T-helper 2 cell (primary cell): ENCODE results near the gene C2.
"Not testable (repeated sequence)": the region's sequence is repeated elsewhere in the genome, so short reads cannot be mapped to it uniquely, and the experiment has no call there.

Source experiments
- DNase-seq, 5 experiments: peaks; one replicate each; pipeline versions ENCODE4 v3.0.0 to v3.0.0-alpha.2; 2012 to 2022

The C2 gene

DNA sequence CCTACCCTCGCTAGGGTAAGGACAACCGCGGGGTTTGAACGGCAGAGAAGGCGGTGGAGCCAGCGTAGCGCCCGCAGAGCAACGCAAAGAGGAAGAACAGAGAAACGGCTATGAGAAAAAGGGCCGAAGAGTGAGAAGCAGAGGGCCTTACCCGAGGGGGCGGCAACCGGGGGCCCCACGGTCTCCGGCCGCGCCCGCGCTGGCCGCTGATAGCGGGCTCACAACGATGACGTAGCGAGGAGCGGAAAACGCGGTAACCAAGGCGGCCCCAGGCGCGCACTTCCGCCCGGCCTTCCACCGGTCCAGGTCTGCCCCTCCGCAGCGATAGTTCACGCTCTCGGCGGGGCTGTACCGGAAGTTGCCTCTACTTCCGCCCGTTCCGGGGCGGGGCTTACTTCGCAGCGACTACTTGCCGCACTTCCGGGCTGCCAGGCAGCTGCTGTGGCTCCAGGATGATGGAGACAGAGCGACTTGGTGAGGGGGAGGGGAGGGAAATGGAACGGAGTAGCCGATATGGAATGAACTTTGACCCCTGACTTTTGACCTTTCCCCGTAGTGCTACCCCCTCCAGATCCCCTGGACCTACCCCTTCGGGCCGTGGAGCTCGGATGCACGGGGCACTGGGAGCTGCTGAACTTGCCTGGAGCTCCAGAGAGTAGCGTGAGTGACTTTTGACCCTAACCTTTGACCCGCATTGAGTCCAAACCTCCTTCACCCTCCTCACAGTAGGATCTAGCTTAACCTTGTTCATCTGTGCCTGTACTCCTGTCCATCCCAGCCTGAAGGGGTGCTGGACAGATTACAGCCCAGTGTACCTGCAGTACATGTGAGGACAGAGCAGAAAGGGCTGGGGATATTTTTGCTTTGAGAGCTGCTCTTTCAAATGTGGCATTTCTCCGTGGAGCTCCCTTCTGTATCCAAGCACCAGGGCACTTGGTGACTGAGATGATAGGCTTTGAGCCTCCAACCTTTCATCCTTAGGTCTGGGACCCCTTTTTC is 31.5 kb downstream of the C2 start, which contains the start of the genes NELFE and SKIC2:
TSS of gene NELFE (minus strand) at position 231 of the 999 bp plus-strand sequence. CDS start 525 bp downstream, outside the sequence.
TSS of gene SKIC2 (plus strand) at position 435 of the 999 bp plus-strand sequence. CDS start at position 453, 18 bp downstream.
- DNase-seq = peak; percentile 93 to 99 (median 98)

DNA sequence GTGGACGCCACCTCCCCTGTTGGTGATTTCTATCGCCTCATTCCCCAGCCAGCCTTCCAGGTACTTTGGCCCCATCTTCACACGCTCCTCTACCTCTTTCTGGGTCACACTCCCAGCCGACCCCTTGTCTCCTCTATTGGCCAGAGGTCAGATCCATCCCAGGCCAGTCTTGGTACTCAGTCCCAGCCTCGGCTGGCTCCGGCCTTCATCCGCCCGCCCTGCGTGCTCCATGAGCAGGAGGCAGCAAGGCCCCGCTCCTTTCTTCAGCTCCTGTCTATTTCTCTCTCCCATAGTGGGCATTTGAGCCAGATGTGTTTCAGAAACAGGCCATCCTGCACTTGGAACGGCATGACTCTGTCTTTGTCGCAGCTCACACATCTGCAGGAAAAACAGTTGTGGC is 34.1 kb downstream of the C2 start:
- DNase-seq = no peak

DNA sequence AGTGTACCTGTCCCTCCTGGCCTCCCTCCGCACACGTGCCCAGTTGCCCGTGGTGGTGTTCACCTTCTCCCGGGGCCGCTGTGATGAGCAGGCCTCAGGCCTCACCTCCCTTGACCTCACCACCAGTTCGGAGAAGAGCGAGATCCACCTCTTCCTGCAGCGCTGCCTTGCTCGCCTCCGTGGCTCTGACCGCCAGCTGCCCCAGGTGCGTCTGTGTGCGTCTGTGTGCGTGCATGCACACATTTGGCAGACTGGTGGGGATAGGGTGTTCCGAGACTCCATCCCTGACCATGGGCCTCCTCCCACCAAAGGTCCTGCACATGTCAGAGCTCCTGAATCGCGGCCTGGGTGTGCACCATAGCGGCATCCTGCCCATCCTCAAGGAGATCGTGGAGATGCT is 36.4 kb downstream of the C2 start:
- no peak for DNase-seq

DNA sequence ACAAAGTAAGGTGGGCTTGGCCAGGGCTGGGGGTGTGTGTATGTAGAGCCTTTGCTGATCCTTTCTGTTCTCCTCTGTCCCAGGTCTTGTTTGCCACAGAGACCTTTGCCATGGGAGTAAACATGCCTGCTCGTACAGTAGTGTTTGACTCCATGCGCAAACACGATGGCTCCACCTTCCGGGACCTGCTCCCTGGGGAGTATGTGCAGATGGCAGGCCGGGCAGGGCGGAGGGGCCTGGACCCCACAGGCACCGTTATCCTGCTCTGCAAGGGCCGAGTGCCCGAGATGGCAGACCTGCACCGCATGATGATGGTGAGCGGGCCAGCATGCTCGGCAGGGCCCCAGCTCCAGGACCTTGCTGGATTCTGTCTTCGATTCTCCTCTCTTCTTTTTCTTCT is 38.2 kb downstream of the C2 start:
- no peak for DNase-seq

DNA sequence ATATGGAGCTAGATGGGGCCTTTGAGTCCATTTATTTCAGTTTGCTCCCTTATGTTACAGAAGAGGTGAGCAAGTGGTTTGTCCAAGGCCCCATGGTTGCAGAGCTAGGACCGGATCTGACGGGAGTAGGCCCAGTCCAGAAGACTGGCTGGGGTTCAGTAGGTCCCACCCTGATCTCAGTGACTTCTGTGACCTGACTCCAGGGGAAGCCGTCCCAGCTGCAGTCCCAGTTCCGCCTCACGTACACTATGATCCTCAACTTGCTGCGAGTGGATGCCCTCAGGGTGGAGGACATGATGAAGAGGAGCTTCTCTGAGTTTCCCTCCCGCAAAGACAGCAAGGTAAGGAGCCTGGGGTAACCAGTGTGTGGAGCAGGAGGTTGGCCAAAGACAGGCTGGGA is 39.0 kb downstream of the C2 start:
- no peak for DNase-seq

DNA sequence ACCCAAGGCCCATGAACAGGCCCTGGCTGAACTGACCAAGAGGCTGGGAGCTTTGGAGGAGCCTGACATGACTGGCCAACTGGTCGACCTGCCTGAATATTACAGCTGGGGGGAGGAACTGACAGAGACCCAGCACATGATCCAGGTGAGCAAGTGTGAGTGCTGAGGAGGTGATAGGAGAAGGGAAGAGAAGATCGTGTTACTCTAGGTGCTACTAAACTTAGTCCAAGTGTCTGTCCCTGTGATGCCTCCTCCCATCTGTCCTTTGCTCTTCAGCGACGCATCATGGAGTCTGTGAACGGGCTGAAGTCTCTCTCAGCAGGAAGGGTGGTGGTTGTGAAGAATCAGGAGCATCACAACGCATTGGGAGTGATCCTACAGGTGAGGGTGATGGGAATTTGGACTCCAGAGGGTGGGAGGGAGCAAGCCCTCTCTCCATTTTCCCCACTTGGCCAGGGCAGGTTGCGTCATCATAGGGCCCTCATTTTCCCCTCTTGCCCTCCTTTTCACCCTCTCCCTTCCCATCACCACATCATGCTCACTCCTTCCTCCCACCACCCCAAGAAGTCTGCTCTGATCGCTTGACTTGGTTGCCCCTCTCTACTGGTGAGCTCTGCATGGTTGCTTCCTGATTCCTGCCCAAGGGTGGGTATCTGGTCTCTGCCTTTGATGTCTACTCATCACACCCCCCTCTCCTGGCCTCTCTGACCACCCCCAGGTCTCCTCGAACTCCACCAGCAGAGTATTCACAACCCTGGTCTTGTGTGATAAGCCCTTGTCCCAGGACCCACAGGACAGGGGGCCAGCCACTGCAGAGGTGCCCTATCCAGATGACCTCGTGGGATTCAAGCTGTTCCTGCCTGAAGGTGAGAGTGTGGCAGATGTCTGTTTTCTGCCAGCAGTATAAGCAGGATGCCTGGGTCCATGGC is 39.7 kb downstream of the C2 start:
- DNase-seq = no peak

DNA sequence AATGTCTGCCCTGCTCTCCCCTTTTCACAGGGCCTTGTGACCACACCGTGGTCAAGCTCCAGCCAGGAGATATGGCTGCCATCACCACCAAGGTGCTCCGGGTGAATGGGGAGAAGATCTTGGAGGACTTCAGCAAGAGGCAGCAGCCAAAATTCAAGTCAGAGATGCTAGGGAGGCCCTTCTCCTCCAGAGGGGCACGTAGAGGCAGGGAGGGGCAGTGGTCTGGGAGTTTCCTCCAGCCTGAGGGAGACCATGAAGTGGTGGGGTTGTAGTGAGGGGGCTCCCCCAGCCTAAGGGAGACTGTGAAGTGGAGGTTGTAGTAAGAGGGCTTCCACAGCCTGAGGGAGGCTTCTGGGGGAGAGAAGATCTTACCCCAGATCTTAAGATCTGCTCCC is 40.4 kb downstream of the C2 start:
- no peak for DNase-seq

DNA sequence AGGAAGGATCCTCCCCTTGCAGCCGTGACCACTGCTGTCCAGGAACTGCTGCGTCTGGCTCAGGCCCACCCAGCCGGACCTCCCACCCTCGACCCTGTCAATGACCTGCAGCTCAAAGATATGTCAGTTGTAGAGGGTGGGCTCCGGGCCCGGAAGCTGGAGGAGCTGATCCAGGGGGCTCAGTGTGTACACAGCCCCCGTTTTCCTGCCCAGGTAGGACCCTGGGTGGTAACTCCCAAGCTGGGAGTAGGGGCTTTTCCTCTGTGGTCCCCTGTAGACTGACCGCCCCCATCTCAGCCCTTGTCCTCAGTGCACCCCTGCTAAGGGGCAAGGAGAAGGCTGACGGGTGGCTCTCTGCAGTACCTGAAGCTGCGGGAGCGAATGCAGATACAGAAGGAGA is 40.8 kb downstream of the C2 start:
- no peak for DNase-seq

DNA sequence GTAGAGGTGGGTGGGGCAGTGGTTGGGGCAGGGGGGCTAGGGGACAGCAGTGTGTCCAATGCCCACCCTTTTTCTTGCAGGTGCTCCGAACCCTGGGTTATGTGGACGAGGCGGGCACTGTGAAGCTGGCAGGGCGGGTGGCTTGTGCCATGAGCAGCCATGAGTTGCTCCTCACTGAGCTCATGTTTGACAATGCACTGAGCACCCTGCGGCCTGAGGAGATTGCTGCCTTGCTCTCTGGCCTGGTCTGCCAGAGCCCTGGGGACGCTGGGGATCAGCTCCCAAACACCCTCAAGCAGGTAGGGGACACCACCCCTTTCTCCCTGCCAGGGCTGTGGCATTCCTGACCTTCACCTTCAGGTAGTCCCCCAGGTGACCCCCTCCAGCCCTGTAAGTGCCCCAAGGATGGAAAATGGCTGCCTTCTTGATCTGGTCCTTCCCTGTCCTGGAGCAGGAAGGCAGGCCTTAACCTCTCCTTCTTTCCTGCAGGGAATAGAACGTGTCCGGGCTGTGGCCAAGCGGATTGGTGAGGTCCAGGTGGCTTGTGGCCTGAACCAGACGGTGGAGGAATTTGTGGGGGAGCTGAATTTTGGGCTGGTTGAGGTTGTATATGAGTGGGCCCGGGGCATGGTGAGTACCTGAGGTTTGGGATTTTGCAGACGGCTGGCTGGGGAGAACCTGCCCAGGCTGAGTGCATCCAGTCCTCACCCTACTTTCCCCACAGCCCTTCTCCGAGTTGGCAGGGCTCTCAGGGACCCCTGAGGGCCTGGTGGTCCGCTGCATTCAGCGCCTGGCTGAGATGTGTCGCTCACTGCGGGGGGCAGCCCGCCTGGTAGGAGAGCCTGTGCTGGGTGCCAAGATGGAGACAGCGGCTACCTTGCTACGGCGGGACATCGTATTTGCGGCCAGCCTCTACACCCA is 41.5 kb downstream of the C2 start:
- no peak for DNase-seq

DNA sequence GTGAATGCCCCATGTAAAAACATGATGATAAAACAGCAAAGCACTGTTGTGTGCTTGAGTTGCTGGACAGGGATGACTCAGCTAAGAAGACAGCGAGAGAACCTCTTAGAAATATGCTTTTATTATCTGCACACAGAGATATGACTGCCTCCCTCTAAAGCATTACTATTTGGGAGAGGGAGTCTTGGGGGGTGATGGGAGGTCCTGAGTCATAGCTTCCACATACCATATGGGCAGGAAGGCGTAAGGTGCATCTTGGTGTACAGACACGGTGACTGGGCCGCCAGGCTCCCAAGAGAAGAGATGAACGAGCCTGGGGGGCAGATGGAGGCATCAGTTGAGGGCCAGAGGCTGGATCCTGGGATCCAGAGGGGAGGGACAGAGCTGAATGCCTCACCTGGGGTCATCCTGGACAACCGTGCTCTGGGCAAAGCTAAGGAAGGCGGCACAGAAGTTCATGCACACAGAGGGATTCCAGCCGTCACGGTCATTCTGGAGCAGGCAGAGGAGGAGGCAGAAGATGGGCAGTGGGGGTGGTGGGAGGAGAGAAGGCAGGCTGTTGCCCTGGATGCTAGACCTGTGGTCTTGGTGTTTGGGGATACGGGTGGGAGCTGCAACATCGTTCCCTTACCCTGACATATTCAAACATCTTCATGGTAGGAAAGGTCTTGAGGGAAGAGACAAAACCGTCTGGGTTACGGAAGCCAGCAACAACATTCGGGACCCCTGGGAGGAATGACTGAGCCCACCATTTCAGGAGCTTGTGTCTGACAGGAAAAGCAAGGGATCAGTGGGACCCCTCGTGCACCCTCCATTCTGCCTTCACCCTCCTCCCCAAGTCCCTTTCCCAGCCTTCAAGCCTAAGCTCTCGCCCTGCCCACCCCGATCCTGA is 42.4 kb downstream of the C2 start:
- no peak for DNase-seq

DNA sequence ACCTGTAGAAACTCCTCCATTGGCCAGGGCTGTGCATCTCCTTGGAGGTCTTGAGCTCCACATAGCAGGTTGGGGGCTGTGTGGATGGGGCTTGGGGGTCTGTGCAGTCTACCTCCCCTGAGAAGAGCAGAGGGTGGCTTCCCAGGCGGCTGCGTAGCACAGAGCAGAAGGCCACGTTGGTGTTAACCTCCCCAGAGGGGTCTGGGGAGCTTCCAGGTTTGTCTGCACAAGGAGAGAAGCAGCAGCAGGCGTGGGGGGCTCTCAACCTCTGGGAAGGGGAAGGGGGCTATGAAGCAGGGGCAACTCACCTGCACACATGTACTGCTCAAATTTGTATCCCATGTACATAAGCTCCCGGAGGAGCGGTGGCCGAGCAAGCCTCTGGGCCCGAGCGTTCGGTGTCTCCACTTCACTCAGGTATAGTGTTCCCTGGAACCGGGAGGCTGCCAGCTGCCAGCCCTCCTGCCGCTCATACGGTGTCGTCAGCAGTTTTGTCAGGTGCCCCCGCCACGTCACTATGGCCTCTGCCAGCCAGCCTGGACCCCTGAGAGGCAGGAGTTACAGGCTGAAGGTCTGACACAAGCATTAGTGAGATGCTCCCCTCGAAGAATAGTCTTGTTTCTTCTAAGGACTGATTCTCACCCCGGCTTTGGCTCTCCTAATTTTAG is 43.2 kb downstream of the C2 start:
- DNase-seq = no peak

DNA sequence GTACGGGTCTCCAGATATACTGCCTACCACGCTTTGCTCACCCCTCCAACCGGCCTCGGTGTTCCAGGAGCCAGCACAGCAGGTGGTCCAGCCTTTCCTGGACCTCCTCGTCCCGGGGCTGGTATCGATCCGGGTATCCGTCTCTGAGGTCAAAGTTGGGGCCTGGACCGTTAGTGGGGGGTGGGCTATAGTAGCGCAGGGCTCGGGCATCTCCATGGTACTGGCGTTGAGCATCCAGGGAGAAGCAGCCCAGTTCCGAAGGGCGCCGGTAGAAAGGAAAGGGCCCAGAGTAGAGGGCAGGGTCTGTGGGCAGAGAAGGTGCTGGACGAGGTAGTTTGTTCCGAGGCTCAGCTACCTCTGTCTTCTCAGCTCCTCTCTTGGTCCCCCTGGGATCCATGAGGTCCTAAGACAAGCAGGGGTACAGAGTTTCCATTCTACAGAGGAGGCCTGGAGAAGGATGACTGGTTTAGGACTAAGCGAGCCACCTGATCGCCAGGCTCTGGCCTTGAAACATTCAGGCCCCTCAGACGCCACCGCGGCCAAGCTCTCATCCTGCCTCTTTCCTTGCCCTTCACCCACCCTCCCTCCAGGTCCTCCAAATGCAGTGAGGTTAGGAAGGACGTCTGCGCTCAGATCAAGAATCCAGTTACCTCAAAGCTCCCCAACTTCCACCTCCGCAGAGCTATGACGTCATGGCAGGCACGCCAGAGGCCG is 43.9 kb downstream of the C2 start:
- DNase-seq = no peak

DNA sequence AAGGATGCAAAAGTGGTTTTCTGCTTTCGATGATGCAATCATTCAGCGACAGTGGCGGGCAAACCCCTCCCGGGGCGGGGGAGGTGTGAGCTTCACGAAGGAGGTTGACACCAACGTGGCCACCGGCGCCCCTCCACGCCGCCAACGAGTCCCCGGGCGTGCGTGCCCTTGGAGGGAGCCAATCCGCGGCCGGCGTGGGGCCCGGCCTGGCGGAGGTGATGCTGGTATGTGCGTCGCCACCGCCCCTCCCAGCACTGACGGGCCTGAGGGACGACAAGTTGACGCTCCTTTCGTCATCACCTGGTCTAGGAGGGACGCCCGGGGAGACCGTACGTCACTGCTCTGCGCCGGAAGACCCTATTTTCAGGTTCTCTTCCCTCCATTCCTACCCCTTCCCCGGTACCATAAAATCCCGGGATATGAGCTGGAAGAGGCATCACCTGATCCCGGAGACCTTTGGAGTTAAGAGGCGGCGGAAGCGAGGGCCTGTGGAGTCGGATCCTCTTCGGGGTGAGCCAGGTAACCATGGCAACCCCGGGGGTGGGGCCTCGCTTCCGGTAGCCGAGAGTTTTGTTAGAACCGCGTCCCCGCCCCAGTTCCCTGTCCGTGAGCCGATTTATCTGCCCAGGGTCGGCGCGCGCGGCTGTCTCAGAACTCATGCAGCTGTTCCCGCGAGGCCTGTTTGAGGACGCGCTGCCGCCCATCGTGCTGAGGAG is 44.6 kb downstream of the C2 start, which contains the start of gene DXO:
TSS of gene DXO (minus strand) at position 146 of the 716 bp plus-strand sequence. CDS start 463 bp downstream, outside the sequence.
- peak; percentile 95 to 100 (median 97) for DNase-seq

DNA sequence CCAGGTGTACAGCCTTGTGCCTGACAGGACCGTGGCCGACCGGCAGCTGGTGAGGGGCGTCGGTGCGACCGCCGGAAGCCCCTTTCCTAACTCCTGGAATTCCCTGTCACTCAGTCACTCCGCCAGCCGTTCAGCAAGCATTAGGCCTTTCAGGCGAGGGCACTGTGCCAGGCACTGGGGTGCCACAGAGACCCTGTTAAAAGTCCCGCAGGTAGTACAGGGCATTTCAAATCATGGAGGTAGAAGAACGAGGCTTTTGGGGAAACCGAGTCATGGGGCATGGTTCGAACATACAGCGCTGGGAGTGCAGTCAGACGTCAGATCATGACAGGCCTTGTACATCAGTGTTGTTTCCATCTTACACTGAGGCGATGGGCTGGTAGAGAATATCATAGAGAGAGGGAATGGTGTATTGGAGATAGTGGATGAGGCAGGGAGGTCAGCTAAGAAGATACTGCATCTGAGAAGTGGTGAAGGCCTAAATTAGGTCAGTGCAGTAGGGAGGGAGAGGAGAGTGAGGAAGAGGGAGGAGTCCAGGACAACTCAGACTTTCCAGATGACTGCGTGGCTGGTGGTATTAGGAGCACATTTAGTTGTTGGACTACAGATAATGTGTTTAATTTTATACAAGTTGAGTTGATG is 45.3 kb downstream of the C2 start:
- no peak for DNase-seq

DNA sequence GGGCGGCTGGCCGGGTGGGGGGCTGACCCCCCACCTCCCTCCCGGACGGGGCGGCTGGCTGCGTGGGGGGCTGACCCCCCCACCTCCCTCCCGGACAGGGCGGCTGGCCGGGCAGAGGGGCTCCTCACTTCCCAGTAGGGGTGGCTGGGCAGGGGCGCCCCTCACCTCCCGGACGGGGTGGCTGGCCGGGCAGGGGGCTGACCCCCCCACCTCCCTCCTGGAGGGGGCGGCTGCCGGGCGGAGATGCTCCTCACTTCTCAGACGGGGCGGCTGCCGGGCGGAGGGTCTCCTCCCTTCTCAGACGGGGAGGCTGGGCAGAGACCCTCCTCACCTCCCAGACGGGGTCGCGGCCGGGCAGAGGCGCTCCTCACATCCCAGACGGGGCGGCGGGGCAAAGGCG is 48.5 kb downstream of the C2 start:
- not testable (repeated sequence) for DNase-seq

DNA sequence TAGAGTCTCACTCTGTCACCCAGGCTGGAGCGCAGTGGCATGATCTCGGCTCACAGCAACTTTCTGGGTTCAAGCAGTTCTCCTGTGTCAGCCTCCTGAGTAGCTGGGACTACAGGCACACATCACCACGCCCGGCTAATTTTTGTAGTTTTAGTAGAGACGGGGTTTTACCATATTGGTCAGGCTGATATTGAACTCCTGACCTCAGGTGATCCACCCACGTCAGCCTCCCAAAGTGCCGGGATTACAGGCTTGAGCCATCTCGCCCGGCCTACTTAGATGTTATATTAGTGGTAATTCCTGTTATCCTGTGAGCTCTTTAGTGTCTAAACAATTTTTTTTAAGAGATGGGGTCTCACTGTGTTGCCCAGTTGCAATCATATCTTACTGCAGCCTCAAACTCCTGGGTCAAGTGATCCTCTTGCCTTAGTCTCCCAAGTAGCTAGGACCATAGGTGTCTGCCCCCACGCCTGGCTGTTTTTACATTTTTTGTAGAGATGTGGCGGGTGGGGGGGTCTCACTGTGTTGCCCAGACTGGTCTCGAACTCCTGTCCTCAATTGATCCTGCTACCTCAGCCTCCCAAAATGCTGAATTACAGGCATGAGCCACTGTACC is 50.4 kb downstream of the C2 start:
- DNase-seq = no peak

DNA sequence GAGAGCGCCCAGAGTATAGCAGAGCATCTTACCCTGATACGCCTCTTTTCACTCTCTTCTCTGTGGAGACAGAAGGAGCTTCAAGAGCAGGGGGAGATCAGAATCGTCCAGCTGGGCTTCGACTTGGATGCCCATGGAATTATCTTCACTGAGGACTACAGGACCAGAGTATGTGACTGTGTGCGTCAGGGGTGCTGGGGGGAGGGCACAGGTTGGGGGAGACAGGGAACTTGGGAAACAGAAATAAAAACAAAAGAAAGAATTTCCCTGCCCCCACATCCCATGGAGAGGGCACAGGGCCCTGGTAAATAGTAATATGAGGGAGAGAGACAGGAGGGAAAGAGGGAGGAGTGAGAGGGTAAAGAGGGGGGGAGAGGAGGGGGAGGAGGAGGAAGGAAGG is 51.3 kb downstream of the C2 start:
- DNase-seq = no peak
